IMR-90 (cell line): ENCODE data around the gene TGDS. TPM values are rescaled to one million over a fixed set of nuclear protein-coding genes. Genes with fewer than 3 reads are reported as not detected.

Source experiments
- ATAC-seq: fragments of 200-7000 bp; cut with Tn5 transposase; 2 replicates; pipeline ENCODE4 v1.9.1; 2020; ENCODE audit warnings: low read depth, mild to moderate bottlenecking, moderate library complexity
- BruUV-seq: library from RNA; stranded (reverse); fragments of 400-500 nt; replicated peaks from 2 replicates; lab custom pipeline; 2021; lab: Mats Ljungman, UMichigan
- CTCF ChIA-PET: fragments of 300-600 bp; formaldehyde crosslinking; extraction: SDS; loops from one replicate; lab custom pipeline; 2021; ENCODE audit warnings: antibody characterized with exemption; lab: Yijun Ruan, JAX
- POLR2A ChIA-PET: fragments of 300-600 bp; sonication (Branson Sonifier 250); formaldehyde crosslinking; loops from one replicate; lab custom pipeline; 2022; ENCODE audit warnings: antibody characterized with exemption; ENCODE audit not compliant: unreplicated experiment; lab: Charles Lee
- DNase-seq: peaks from one replicate; pipeline ENCODE4 v3.0.0; 2013
- H2AFZ ChIP-seq: replicated peaks from 2 replicates; pipeline ENCODE3; 2013; ENCODE audit warnings: low read length, mild to moderate bottlenecking; ENCODE audit not compliant: poor library complexity
- H2AK5ac ChIP-seq: 2 replicates; pipeline ENCODE4 v1.6.1; 2013; ENCODE audit warnings: low read depth, low read length, inconsistent platforms
- H2AK9ac ChIP-seq: replicated peaks from 2 replicates; pipeline ENCODE3; 2013; ENCODE audit warnings: mild to moderate bottlenecking, low read depth, low read length, moderate library complexity; ENCODE audit not compliant: poor library complexity
- H2BK120ac ChIP-seq: 2 replicates; pipeline ENCODE4 v1.6.1; 2013; ENCODE audit warnings: low read depth, low read length, inconsistent platforms
- H2BK15ac ChIP-seq: 3 replicates; pipeline ENCODE4 v1.6.1; 2013; ENCODE audit warnings: low read depth, low read length, inconsistent platforms
- H2BK20ac ChIP-seq: 2 replicates; pipeline ENCODE4 v1.6.1; 2013; ENCODE audit warnings: low read depth, mild to moderate bottlenecking, inconsistent platforms, low read length, moderate library complexity
- H2BK5ac ChIP-seq: 2 replicates; pipeline ENCODE4 v1.6.1; 2013; ENCODE audit warnings: mild to moderate bottlenecking, low read depth, low read length, inconsistent platforms; ENCODE audit not compliant: poor library complexity, severe bottlenecking
- H3K14ac ChIP-seq: replicated peaks from 2 replicates; pipeline ENCODE4 v1.6.1; 2013; ENCODE audit warnings: low read depth, low read length, inconsistent platforms
- H3K18ac ChIP-seq: 2 replicates; pipeline ENCODE4 v1.6.1; 2013; ENCODE audit warnings: low read depth, low read length, control low read depth
- H3K23ac ChIP-seq: 2 replicates; pipeline ENCODE4 v1.6.1; 2013; ENCODE audit warnings: low read depth, low read length, inconsistent platforms
- H3K27ac ChIP-seq: 2 replicates; pipeline ENCODE4 v1.5.1; 2013; ENCODE audit warnings: mild to moderate bottlenecking, control low read depth, low read length; ENCODE audit not compliant: insufficient read depth
- H3K27me3 ChIP-seq: 2 replicates; pipeline ENCODE4 v1.6.1; 2013; ENCODE audit warnings: low read length; ENCODE audit not compliant: control insufficient read depth, insufficient read depth
- H3K36me3 ChIP-seq: 2 replicates; pipeline ENCODE4 v1.6.1; 2013; ENCODE audit warnings: low read length, mixed read lengths; ENCODE audit not compliant: control insufficient read depth, insufficient read depth
- H3K4ac ChIP-seq: 2 replicates; pipeline ENCODE4 v1.6.1; 2013; ENCODE audit warnings: low read depth, low read length, inconsistent platforms
- H3K4me1 ChIP-seq: 2 replicates; pipeline ENCODE4 v1.6.1; 2013; ENCODE audit warnings: low read length, mixed read lengths; ENCODE audit not compliant: control insufficient read depth, insufficient read depth
- H3K4me2 ChIP-seq: 2 replicates; pipeline ENCODE4 v1.6.1; 2013; ENCODE audit warnings: low read depth, mild to moderate bottlenecking, control low read depth, low read length, moderate library complexity
- H3K4me3 ChIP-seq: 2 replicates; pipeline ENCODE4 v1.5.1; 2013; ENCODE audit warnings: low read depth, mild to moderate bottlenecking, control low read depth, low read length, moderate library complexity; ENCODE audit not compliant: insufficient read depth
- H3K56ac ChIP-seq: 2 replicates; pipeline ENCODE4 v1.6.1; 2013; ENCODE audit warnings: low read length, inconsistent platforms; ENCODE audit not compliant: insufficient read depth; ENCODE audit errors: extremely low read depth
- H3K79me1 ChIP-seq, 2 experiments: 2 replicates each; pipeline ENCODE4 v1.6.1; 2013; ENCODE audit warnings: low read length in 2 of 2, inconsistent platforms in 1 of 2, low read depth in 1 of 2
- H3K9ac ChIP-seq: 2 replicates; pipeline ENCODE4 v1.6.1; 2013; ENCODE audit warnings: low read depth, low read length, control low read depth
- H3K9me1 ChIP-seq: 2 replicates; pipeline ENCODE4 v1.6.1; 2013; ENCODE audit warnings: low read length, inconsistent platforms; ENCODE audit not compliant: insufficient read depth
- H3K9me3 ChIP-seq: 2 replicates; pipeline ENCODE4 v1.6.1; 2013; ENCODE audit warnings: low read length; ENCODE audit not compliant: control insufficient read depth, insufficient read depth
- H4K20me1 ChIP-seq: 2 replicates; pipeline ENCODE4 v1.6.1; 2013; ENCODE audit warnings: low read length, inconsistent platforms; ENCODE audit not compliant: insufficient read depth
- H4K5ac ChIP-seq: 2 replicates; pipeline ENCODE4 v1.6.1; 2013; ENCODE audit warnings: mild to moderate bottlenecking, low read depth, low read length, control low read depth
- H4K8ac ChIP-seq, 2 experiments: 2 replicates each; pipeline ENCODE4 v1.6.1; 2013; ENCODE audit warnings: low read depth in 2 of 2, low read length in 2 of 2, control low read depth in 1 of 2, inconsistent platforms in 1 of 2
- H4K91ac ChIP-seq: 2 replicates; pipeline ENCODE4 v1.6.1; 2013; ENCODE audit warnings: low read depth, low read length, inconsistent platforms; ENCODE audit not compliant: insufficient read depth
- BHLHE40 ChIP-seq: fragments of 150-350 bp; IDR thresholded peaks from 2 replicates; pipeline ENCODE4 v1.6.1; 2016; ENCODE audit warnings: mild to moderate bottlenecking, low read depth, low read length
- CEBPB ChIP-seq: IDR thresholded peaks from 2 replicates; pipeline ENCODE4 v1.6.1; 2012; ENCODE audit warnings: low read depth, low read length, improper control_type of control experiment
- CHD1 ChIP-seq: IDR thresholded peaks from 2 replicates; pipeline ENCODE4 v1.6.1; 2012; ENCODE audit warnings: low read depth, low read length, improper control_type of control experiment
- FOS ChIP-seq: fragments of 150-350 bp; IDR thresholded peaks from 2 replicates; pipeline ENCODE4 v1.6.1; 2016; ENCODE audit warnings: low read depth, low read length
- MAFK ChIP-seq: IDR thresholded peaks from 2 replicates; pipeline ENCODE4 v1.6.1; 2012; ENCODE audit warnings: low read depth, low read length, improper control_type of control experiment
- MAZ ChIP-seq: IDR thresholded peaks from 2 replicates; pipeline ENCODE4 v1.6.1; 2012; ENCODE audit warnings: low read depth, mild to moderate bottlenecking, low read length, improper control_type of control experiment, moderate library complexity, borderline replicate concordance
- MXI1 ChIP-seq: IDR thresholded peaks from 2 replicates; pipeline ENCODE4 v1.6.1; 2012; ENCODE audit warnings: low read depth, mild to moderate bottlenecking, low read length, moderate library complexity, borderline replicate concordance
- NFE2L2 ChIP-seq: fragments of 150-350 bp; IDR thresholded peaks from 2 replicates; pipeline ENCODE4 v1.6.1; 2016; ENCODE audit warnings: low read depth, mild to moderate bottlenecking, low read length
- WGBS, 2 experiments: methylation state at CpG; one replicate each; pipeline versions ENCODE4 v1.1.5 to v1.1.7; 2013; ENCODE audit warnings: missing lambda C conversion rate in 2 of 2; ENCODE audit not compliant: insufficient read length in 1 of 2; ENCODE audit errors: extremely low coverage in 2 of 2; 5-methylcytosine and 5-hydroxymethylcytosine counted together
- dilution Hi-C: fragments of 300-500 bp; cut with HindIII; formaldehyde crosslinking; loops from one replicate; pipeline ENCODE4 v1.14.3; 2018; ENCODE audit warnings: low sequenced_read_pairs; ENCODE audit not compliant: unreplicated experiment
- in situ Hi-C: fragments of 300-500 bp; cut with MboI; formaldehyde crosslinking; loops from 3 replicates; pipeline ENCODE4 v1.14.3; 2019; ENCODE audit warnings: low sequenced_read_pairs, inconsistent platforms, mixed read lengths
- intact Hi-C: fragments of 100-400 bp; cut with micrococcal nuclease; formaldehyde crosslinking; loops from 2 replicates; pipeline ENCODE4 v1.10.0; 2022
- polyA plus RNA-seq, 3 experiments: library from polyadenylated mRNA; depleted of rRNA; stranded (reverse); fragments of >200 nt; gene quantifications; 2 replicates each; pipeline ENCODE4 v1.2.3, GENCODE V29; 2012; ENCODE audit warnings: low replicate concordance in 1 of 3
- total RNA-seq: library from RNA; depleted of rRNA; stranded (reverse); fragments of >200 nt; gene quantifications from 2 replicates; pipeline ENCODE4 v1.2.3, GENCODE V29; 2012

Gene TGDS
- total and polyA plus RNA-seq, 2 of the 4 experiments (the other 2 are of a cell fraction), result 9.6 to 15.6 TPM

DNA sequence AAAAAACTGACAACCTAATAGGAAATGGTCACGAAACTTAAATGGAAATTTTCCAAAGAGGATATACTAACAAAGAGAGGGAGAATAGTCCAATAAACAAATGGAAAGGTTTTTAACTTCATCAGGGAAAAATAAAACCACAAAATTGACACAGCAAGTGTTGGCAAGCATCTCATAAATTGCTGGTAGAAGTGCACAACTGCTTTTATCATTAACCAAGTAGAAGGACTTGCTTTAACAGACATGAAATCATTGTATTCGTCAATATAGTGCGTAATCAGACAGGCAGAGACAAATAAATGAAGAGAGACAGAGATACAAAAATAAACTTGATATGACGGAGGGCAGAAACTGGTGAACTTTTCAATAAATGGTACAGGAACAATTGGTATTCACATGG, 7.4 kb downstream of the TGDS start:
- H3K9ac ChIP-seq, result no peak overlapping the region
- H3K4me3 ChIP-seq, result no peak overlapping the region
- no peaks in the 10 kb centered on the region for H3K27me3 ChIP-seq
- H3K23ac ChIP-seq, result no peak overlapping the region
- no CpG with 5 or more reads among the region's 4 CpGs for WGBS, 2 experiments
- no peak overlapping the region for H2AFZ ChIP-seq
- H3K9me3 ChIP-seq, result no peaks in the 10 kb centered on the region
- H3K79me1 ChIP-seq, result peaks cover 3 to 20% of the 10 kb centered on the region in 2 experiments; a peak in 3 of 4 replicates
- POLR2A ChIA-PET, result no interaction called here
- no peak overlapping the region for H2BK20ac ChIP-seq
- no peak overlapping the region for H3K14ac ChIP-seq
- H2AK9ac ChIP-seq, result no peak overlapping the region
- H3K9me1 ChIP-seq, result no peaks in the 10 kb centered on the region
- DNase-seq (no peak), ATAC-seq (no peak)
- H4K5ac ChIP-seq, result no peak overlapping the region
- no peak overlapping the region for H2AK5ac ChIP-seq
- no peak overlapping the region for H2BK5ac ChIP-seq
- in situ Hi-C loops, result no loop called here
- H4K20me1 ChIP-seq, result no peaks in the 10 kb centered on the region
- no peak overlapping the region for H3K18ac ChIP-seq
- no peaks in the 10 kb centered on the region for H3K4me1 ChIP-seq
- CTCF ChIA-PET, result no interaction called here
- H3K4me2 ChIP-seq, result no peak overlapping the region
- intact Hi-C loops, result no loop called here
- no peak overlapping the region for H2BK15ac ChIP-seq
- dilution Hi-C loops, result no loop called here
- H4K8ac ChIP-seq, result no peak overlapping the region
- no peak for TF ChIP-seq MAZ
- TF ChIP-seq FOS, result no peak
- TF ChIP-seq BHLHE40, result no peak
- no peak for TF ChIP-seq CEBPB
- TF ChIP-seq NFE2L2, result no peak
- TF ChIP-seq MXI1, result no peak
- TF ChIP-seq MAFK, result no peak
- TF ChIP-seq CHD1, result no peak
- H3K4ac ChIP-seq, result no peak overlapping the region
- H2BK120ac ChIP-seq, result no peak overlapping the region
- H3K36me3 ChIP-seq, result peaks cover 12% of the 10 kb centered on the region
- BruUV-seq, result no TSS peak
- H4K91ac ChIP-seq, result no peak overlapping the region
- no peak overlapping the region for H3K27ac ChIP-seq
- H3K56ac ChIP-seq, result no peak overlapping the region
